Hippocampal formation (tissue), 2 donors: Measurements from ENCODE around the gene DPYSL3.

Source experiments
- DNase-seq, 2 donors: peaks; one replicate each; lab custom pipeline; 2025; lab: John Stamatoyannopoulos, UW

DPYSL3 gene

GRCh38 chr5:147472664-147473475, 37.0 kb downstream of the DPYSL3 start:
- DNase-seq: no peak

- DNase-seq: no peak
Measured at GRCh38 chr5:147467973-147468508, 41.8 kb downstream of the DPYSL3 start.

GRCh38 chr5:147466360-147466980, 43.4 kb downstream of the DPYSL3 start:
- no peak for DNase-seq

- DNase-seq: no peak
Measured at GRCh38 chr5:147465747-147466146, 44.1 kb downstream of the DPYSL3 start.

GRCh38 chr5:147464211-147464610, 45.7 kb downstream of the DPYSL3 start:
- no peak for DNase-seq

- no peak for DNase-seq
Measured at GRCh38 chr5:147461915-147462314, 48.0 kb downstream of the DPYSL3 start.

- DNase-seq: no peak
Measured at GRCh38 chr5:147460380-147460779, 49.5 kb downstream of the DPYSL3 start.

GRCh38 chr5:147458581-147458980, 51.3 kb downstream of the DPYSL3 start:
- no peak for DNase-seq

GRCh38 chr5:147455822-147456450, 53.9 kb downstream of the DPYSL3 start:
- DNase-seq: peak in 1 of 2 donors; percentile 65

- peak in 1 of 2 donors; percentile 21 for DNase-seq
Measured at GRCh38 chr5:147454996-147455677, 54.7 kb downstream of the DPYSL3 start.

GRCh38 chr5:147453875-147454814, 55.7 kb downstream of the DPYSL3 start:
- DNase-seq: peak; percentile 69 to 70

GRCh38 chr5:147452165-147452811, 57.6 kb downstream of the DPYSL3 start:
- DNase-seq: no peak

GRCh38 chr5:147451193-147451592, 58.7 kb downstream of the DPYSL3 start:
- DNase-seq: no peak

- DNase-seq: no peak
Measured at GRCh38 chr5:147450606-147451005, 59.3 kb downstream of the DPYSL3 start.

GRCh38 chr5:147448766-147449165, 61.1 kb downstream of the DPYSL3 start:
- DNase-seq: no peak

- DNase-seq: no peak
Measured at GRCh38 chr5:147446523-147446922, 63.3 kb downstream of the DPYSL3 start.

GRCh38 chr5:147445917-147446316, 64.0 kb downstream of the DPYSL3 start:
- peak in 1 of 2 donors; percentile 41 for DNase-seq

GRCh38 chr5:147445090-147445489, 64.8 kb downstream of the DPYSL3 start:
- no peak for DNase-seq

GRCh38 chr5:147442224-147442623, 67.6 kb downstream of the DPYSL3 start:
- DNase-seq: no peak

- DNase-seq: no peak
Measured at GRCh38 chr5:147441191-147441695, 68.6 kb downstream of the DPYSL3 start.
